Stimulated activated memory B cell treated with anti-CD40 and anti-IgM and Interleukin-4, amounts not matched to agents 10 μg/mL and 1 μg/mL and 100 μg/mL, for 72 hours (primary cell): Measurements from ENCODE around the gene C17orf75.
A peak's percentile ranks its signal among the peaks of the same experiment; 100 is the strongest.
"Not testable (repeated sequence)": the region's sequence is repeated elsewhere in the genome, so short reads cannot be mapped to it uniquely, and the experiment has no call there.

Experiments
- ATAC-seq: fragments of 150-1000 bp; cut with Tn5 transposase; 2 replicates; pipeline ENCODE4 v1.10.0; 2021
- H3K27ac Mint-ChIP-seq: one replicate; pipeline ENCODE4 v1.8.0; 2022; ENCODE audit warnings: mild to moderate bottlenecking, mixed read lengths
- H3K27me3 Mint-ChIP-seq: one replicate; pipeline ENCODE4 v1.8.0; 2022; ENCODE audit warnings: mixed read lengths
- H3K36me3 Mint-ChIP-seq: one replicate; pipeline ENCODE4 v1.8.0; 2022; ENCODE audit warnings: mixed read lengths
- H3K4me1 Mint-ChIP-seq: one replicate; pipeline ENCODE4 v1.8.0; 2022; ENCODE audit warnings: mixed read lengths
- H3K4me3 Mint-ChIP-seq: one replicate; pipeline ENCODE4 v1.8.0; 2022; ENCODE audit warnings: mild to moderate bottlenecking, moderate library complexity, mixed read lengths
- H3K9me3 Mint-ChIP-seq: one replicate; pipeline ENCODE4 v1.8.0; 2022; ENCODE audit warnings: mixed read lengths

The C17orf75 gene

DNA sequence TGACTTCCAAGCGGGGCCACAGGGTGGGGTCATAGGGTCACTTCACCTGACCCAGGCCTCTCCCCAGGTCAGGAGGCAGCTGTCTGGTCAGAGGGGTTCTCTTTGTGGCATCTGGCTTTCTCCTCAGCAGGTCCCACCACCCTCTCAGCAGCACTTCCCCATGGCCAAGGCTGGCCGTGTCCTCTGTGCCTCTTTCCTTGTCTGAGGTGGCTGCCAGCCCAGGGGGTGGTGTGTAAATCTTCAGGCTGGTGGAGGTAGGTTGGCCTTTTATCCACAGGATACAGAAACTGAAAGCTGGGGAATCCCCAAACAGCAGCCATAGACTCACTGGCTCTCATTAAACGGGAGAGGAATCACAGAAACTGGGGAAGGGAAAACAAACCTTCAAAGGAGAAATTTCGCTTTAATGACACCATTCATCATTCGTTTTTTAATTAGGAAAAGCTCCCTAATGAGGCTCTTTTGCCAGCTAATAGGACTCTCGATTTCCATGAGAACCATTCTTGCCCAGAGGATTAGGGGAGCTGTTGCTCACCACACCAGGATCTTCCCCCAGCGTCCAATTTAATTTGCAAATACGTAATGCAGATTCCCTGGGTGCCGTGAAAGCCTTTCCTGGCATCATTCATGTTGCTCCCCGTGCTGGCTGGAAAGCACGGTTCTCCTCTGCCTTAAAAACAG is 18.0 kb downstream of the C17orf75 start:
- no peak overlapping the region for H3K4me3 Mint-ChIP-seq
- H3K4me1 Mint-ChIP-seq, result peaks cover 33% of the 10 kb centered on the region
- H3K9me3 Mint-ChIP-seq, result no peaks in the 10 kb centered on the region
- peak; percentile 47 for ATAC-seq
- peak overlapping the region; percentile 54 for H3K27ac Mint-ChIP-seq
- H3K36me3 Mint-ChIP-seq, result no peaks in the 10 kb centered on the region
- no peaks in the 10 kb centered on the region for H3K27me3 Mint-ChIP-seq

DNA sequence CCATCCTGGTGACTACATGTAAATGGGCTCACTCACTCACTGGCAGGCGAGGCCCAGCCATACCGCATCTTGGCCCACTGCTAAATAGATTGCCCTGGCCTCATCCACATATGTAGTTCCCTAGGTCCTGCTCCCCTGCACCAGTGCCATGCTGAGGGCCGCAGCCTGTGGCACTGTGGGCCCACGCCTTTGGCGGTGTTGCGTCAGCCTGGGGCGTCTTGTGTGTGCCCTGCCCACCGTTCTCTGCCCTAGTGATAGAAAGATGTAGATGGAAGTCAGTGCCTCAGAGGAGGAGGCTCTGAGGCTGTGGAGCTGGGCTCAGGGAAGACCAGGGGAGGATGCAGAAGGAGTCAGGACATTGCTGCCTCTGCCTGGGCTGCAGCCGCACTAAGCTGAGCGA is 18.9 kb downstream of the C17orf75 start:
- Mint-ChIP-seq H3K4me3 (no peak overlapping the region), H3K36me3 (no peaks in the 10 kb centered on the region), H3K27ac (peak overlapping the region; percentile 54), H3K4me1 (peaks cover 31% of the 10 kb centered on the region), H3K9me3 (no peaks in the 10 kb centered on the region), H3K27me3 (no peaks in the 10 kb centered on the region)
- no peak for ATAC-seq

DNA sequence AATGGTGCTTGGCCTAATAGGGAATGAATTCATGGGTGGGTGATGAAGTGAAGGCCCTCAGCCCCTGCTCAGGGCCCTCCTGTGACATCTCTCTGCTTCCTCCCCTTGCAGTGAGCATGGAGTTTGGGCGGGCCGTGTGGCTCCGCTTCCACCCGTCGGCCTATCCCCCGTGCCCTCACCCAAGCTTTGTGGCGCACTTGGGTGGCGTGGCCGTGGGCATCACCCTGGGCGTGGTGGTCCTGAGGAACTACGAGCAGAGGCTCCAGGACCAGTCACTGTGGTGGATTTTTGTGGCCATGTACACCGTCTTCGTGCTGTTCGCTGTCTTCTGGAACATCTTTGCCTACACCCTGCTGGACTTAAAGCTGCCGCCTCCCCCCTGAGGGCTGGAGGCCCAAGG is 21.1 kb downstream of the C17orf75 start:
- Mint-ChIP-seq H3K27me3 (peaks cover 7% of the 10 kb centered on the region), H3K27ac (no peak overlapping the region), H3K9me3 (no peaks in the 10 kb centered on the region), H3K36me3 (no peaks in the 10 kb centered on the region), H3K4me3 (no peak overlapping the region), H3K4me1 (peaks cover 31% of the 10 kb centered on the region)
- ATAC-seq, result no peak

DNA sequence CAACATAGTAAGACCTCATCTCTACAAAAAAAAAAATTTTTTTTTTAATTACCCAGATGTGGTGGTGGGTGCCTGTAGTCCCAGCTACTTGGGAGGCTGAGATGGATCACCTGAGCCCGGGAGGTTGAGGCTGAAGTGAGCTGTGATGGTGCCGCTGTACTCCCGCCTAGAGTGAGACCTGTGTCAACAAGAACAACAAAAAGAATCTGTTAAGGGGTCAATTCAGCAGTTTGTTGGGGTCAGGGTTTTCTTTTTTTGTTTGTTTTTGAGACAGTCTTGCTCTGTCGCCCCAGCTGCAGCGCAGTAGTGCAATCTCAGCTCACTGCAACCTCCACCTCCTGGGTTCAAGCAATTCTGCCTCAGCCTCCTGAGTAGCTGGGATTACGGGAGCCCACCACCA is 21.9 kb downstream of the C17orf75 start:
- H3K9me3 Mint-ChIP-seq, H3K36me3 Mint-ChIP-seq, H3K27ac Mint-ChIP-seq, H3K4me3 Mint-ChIP-seq, ATAC-seq: not testable (repeated sequence)
- peaks cover 13% of the 10 kb centered on the region for H3K27me3 Mint-ChIP-seq
- peaks cover 31% of the 10 kb centered on the region for H3K4me1 Mint-ChIP-seq

DNA sequence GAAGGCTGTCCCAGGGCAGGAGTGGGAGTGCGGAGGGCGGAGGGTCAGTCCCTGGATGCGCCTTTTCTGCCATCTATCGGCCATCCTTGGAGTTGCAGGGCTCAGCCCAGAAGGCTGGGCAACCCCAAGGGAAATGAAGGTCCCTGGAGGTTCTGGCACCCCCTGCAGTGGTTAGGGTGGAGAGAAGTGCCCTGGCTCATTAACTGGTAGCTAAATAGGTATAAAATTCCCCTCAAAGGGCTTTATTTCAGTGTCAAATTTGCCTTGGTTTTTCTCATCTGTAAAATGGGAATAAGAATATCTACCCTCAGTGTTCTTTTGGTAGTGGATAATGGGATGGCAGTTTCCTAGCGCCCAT is 22.4 kb downstream of the C17orf75 start:
- ATAC-seq, result peak; percentile 95
- H3K36me3 Mint-ChIP-seq, result no peaks in the 10 kb centered on the region
- H3K4me3 Mint-ChIP-seq, result peak overlapping the region; percentile 79
- no peaks in the 10 kb centered on the region for H3K9me3 Mint-ChIP-seq
- H3K27ac Mint-ChIP-seq, result peak overlapping the region; percentile 64
- peaks cover 13% of the 10 kb centered on the region for H3K27me3 Mint-ChIP-seq
- H3K4me1 Mint-ChIP-seq, result peaks cover 31% of the 10 kb centered on the region

DNA sequence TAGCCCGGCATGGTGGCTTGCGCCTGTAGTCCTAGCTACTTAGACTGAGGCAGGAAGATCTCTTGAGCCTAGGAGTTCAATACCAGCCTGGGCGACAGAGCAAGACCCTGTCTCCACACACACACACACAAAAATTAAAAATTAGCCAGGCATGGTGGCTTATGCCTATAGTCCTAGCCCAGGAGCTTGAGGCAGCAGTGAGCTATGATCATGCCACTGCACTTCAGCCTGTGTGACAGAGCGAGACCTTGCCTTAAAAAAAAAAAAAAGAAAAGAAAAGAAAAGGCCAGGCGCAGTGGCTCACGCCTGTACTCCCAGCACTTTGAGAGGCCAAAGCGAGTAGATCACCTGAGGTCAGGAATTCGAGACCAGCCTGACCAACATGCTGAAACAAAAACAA is 23.9 kb downstream of the C17orf75 start:
- Mint-ChIP-seq H3K27me3 (peaks cover 13% of the 10 kb centered on the region), H3K36me3 (no peaks in the 10 kb centered on the region), H3K4me3 (no peak overlapping the region), H3K27ac (peak overlapping the region; percentile 64), H3K9me3 (no peaks in the 10 kb centered on the region), H3K4me1 (peaks cover 20% of the 10 kb centered on the region)
- no peak for ATAC-seq

DNA sequence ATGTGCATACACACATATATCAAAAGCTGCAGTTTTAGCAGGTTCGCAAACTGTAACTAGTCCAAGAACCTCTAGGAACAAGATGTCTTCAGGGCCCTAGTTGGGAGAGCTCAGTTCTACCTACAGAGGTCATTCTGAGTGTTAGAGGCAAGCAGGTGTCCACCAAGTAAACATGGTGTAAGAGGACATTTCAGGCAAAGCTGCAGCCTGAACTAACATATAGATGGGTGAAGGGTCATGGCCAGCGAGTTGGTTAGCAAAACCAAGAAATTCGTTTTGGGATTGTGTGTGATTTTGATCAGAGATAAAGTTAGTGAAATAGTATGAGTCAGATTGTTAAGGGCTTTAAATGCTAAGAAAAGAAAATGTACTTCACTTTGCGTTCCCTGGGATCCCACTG is 24.6 kb downstream of the C17orf75 start:
- peaks cover 13% of the 10 kb centered on the region for H3K27me3 Mint-ChIP-seq
- no peaks in the 10 kb centered on the region for H3K36me3 Mint-ChIP-seq
- H3K9me3 Mint-ChIP-seq, result no peaks in the 10 kb centered on the region
- no peak for ATAC-seq
- H3K4me1 Mint-ChIP-seq, result peaks cover 13% of the 10 kb centered on the region
- H3K4me3 Mint-ChIP-seq, result no peak overlapping the region
- H3K27ac Mint-ChIP-seq, result no peak overlapping the region

DNA sequence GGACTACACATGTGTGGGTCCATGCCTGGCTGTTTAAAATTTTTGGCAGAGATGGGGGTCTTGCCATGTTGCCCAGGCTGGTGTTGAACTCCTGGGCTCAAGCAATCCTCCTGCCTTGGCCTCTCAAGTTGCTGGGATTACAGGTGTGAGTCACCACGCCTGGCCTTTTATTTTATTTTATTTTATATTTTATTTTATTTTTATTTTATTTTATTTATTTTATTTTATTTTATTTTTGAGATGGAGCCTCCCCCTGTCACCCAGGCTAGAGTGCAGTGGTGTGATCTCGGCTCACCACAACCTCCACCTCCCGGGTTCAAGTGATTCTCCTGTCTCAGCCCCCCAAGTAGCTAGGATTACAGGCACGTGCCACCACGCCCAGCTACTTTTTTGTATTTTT is 25.3 kb downstream of the C17orf75 start:
- peaks cover 13% of the 10 kb centered on the region for H3K27me3 Mint-ChIP-seq
- not testable (repeated sequence) for H3K9me3 Mint-ChIP-seq, ATAC-seq, H3K27ac Mint-ChIP-seq, H3K36me3 Mint-ChIP-seq, H3K4me3 Mint-ChIP-seq
- H3K4me1 Mint-ChIP-seq, result peaks cover 13% of the 10 kb centered on the region

DNA sequence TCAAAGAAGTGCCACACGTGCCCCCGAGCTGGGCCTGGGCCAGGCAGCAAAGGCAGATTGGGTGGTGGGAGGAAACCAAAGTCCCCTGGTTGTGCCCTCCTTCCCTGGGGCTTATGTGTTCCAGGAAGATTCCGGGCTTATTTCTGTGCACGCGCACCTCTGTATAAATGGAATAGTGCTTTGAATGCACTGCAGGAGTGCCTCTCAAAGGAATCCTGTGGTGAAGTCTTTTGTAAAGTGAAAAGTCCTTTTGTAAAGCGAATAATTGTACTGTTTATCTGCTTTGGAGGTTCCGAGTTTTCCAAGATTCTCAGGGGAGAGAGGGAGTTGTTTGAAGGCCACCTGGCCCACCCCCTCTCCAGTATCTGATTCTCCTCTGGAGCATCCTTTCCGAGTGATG is 26.8 kb downstream of the C17orf75 start:
- no peaks in the 10 kb centered on the region for H3K9me3 Mint-ChIP-seq
- peaks cover 13% of the 10 kb centered on the region for H3K27me3 Mint-ChIP-seq
- H3K4me3 Mint-ChIP-seq, result no peak overlapping the region
- peaks cover 13% of the 10 kb centered on the region for H3K4me1 Mint-ChIP-seq
- H3K36me3 Mint-ChIP-seq, result no peaks in the 10 kb centered on the region
- ATAC-seq, result no peak
- no peak overlapping the region for H3K27ac Mint-ChIP-seq

DNA sequence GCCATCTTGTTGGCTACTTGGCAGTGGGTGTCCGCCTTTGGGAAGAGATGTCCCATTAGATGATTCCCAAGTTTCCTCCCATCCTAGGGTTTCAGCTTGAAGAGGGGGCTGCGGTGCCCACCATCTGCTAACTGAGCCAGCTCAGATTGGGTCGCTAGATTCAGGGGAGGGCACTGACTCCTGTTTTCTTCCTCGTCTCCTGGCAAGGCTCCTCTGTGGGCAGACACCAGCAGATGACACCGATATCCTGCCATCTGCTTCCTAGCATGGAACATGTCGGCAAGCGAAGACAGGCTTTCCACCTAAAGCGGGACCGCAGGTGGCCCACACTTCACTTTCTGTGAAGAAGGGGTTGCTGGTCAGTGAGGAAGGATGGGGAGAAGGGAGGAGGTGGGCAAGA is 27.3 kb downstream of the C17orf75 start:
- Mint-ChIP-seq H3K27ac (no peak overlapping the region), H3K9me3 (no peaks in the 10 kb centered on the region), H3K4me3 (no peak overlapping the region), H3K36me3 (no peaks in the 10 kb centered on the region), H3K27me3 (peaks cover 13% of the 10 kb centered on the region), H3K4me1 (peaks cover 11% of the 10 kb centered on the region)
- ATAC-seq, result no peak

DNA sequence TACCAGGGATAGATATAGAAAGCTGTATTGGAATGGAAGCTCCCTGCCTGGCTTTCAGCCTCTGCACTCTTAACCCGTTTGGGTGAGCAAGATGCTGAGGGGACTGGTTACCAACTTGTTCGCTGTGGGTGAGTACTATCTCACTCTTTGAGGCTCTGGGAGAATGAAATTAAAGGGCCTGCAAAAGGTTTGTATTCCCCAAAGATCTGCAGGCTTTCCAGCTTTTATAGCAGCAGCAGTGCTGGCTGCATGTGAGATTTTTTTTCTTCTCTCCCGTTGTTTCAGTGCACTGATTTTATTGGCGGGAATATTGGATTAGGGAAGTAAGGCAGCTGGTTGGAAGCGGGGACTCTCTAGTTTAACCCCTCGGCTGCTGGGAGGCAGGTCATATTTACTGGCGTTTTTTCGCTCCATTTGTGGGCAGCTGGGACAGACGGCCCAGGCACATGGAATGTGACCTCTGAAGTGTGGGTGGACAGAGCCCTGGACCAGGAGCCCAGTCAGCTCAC is 30.9 kb downstream of the C17orf75 start:
- no peaks in the 10 kb centered on the region for H3K4me1 Mint-ChIP-seq
- no peaks in the 10 kb centered on the region for H3K9me3 Mint-ChIP-seq

DNA sequence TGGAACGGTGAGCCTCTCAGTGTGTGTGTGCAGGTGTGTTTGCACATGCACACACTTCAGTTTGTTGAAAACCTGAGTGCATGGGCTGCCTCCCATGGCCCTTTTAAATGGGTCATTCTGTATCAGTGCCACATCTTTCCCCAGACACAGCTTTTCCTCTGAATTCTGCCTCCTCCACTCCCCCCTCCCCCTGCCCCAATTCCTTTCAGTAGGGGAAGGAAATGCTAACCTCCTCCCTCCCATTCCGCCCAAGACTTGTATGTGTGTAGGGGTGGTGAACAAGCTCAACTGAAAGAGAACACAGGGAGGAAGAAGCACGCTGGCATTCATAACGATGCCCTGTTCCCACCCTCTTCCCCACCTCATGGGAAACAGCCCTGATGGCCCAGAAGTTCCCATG is 34.3 kb downstream of the C17orf75 start:
- no peak for ATAC-seq

More for the DNA sequence above, 30.9 kb downstream of the C17orf75 start:
- Mint-ChIP-seq H3K27me3 (peaks cover 16% of the 10 kb centered on the region), H3K4me3 (no peak overlapping the region), H3K36me3 (no peaks in the 10 kb centered on the region), H3K27ac (no peak overlapping the region)
- no peak for ATAC-seq

DNA sequence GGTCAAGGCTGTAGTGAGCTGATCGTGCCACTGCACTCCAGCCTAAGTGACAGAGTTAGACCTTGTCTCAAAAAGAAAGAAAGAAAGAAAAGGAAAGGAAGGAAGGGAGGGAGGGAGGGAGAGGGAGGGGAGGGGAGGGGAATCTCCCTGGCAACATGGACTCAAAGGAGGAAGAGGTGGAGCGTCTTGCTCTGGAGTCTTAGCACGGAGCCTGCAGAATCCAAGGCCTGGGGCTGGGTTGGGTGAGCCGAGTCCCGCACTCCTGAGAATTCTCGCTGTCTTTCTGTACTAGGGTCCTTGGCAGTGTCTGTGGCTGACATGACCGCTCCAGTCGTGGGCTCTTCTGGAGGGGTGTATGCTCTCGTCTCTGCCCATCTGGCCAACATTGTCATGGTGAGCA is 36.9 kb downstream of the C17orf75 start:
- Mint-ChIP-seq H3K4me1 (no peaks in the 10 kb centered on the region), H3K27me3 (peaks cover 21% of the 10 kb centered on the region), H3K36me3 (no peaks in the 10 kb centered on the region), H3K27ac (no peak overlapping the region), H3K9me3 (no peaks in the 10 kb centered on the region), H3K4me3 (no peak overlapping the region)
- ATAC-seq, result no peak

More for the DNA sequence above, 34.3 kb downstream of the C17orf75 start:
- Mint-ChIP-seq H3K4me1 (no peaks in the 10 kb centered on the region), H3K9me3 (no peaks in the 10 kb centered on the region), H3K27ac (no peak overlapping the region), H3K4me3 (no peak overlapping the region), H3K36me3 (no peaks in the 10 kb centered on the region), H3K27me3 (peaks cover 21% of the 10 kb centered on the region)

DNA sequence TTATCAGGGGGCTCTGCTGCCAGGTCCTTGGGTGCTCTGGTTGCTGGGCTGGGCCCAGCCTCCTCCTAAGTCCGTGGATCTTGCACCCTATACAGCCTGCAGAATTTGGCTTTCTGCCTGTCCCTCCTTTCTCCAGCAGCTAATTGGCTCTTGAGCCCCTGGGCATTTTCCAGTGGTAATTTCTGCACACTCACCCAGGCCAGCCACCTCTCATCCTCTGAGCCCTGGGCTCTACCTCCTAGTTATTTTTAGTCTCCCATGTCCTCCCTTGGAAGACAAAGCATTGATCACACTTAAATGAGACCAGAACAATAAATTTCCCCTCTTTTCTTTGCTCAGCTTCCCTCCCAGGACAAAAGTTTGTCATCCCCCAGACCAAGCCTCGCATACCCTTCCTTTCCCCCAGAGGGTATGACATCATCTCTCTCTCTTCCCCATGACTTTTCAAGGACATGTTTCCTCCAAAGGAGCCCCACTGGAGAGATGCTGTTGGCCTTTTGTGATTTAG is 38.1 kb downstream of the C17orf75 start:
- Mint-ChIP-seq H3K4me1 (no peaks in the 10 kb centered on the region), H3K9me3 (no peaks in the 10 kb centered on the region), H3K27ac (no peak overlapping the region), H3K4me3 (no peak overlapping the region), H3K27me3 (peaks cover 21% of the 10 kb centered on the region), H3K36me3 (no peaks in the 10 kb centered on the region)
- ATAC-seq, result no peak

DNA sequence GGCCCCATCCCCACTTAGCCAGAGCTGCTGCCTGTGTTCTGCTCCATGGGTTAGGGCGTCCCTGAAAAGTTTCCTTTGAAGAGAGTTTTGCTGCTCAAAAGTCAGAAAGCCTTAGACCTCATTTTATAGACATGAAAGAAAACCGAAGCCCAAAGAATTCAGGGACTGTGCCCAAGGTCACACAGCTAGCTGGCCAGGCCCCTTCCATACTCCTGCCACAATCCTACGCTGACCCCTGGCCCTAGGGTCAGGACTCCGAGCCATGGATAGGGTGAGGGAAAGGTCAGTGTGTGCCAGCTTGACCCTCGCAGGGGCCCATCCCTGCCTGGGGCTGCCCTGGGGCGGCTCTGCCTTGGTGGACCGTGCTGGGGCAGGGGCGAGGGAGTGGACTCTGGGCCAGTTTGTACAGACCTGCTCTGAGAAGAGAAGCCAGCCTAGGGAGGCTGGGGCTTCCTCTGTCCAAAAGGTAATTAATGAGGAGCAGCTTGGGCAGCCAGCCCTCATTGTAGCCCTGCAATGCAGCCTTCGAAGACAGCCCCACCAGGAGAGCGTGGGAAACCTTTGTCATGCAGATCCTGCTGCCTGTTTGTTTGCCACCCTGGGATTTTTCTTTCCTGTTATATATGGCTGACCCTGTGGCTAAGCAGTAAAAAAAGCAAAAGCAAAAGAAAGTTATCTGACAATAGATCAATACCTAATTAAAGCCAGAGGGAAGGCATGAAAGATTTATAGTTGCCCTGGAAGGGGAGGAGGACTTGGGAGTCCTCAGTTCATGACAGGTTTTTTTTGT is 38.9 kb downstream of the C17orf75 start:
- Mint-ChIP-seq H3K4me3 (no peak overlapping the region), H3K36me3 (no peaks in the 10 kb centered on the region), H3K27ac (no peak overlapping the region), H3K4me1 (no peaks in the 10 kb centered on the region), H3K9me3 (no peaks in the 10 kb centered on the region), H3K27me3 (peaks cover 14% of the 10 kb centered on the region)
- ATAC-seq, result peak; percentile 22

DNA sequence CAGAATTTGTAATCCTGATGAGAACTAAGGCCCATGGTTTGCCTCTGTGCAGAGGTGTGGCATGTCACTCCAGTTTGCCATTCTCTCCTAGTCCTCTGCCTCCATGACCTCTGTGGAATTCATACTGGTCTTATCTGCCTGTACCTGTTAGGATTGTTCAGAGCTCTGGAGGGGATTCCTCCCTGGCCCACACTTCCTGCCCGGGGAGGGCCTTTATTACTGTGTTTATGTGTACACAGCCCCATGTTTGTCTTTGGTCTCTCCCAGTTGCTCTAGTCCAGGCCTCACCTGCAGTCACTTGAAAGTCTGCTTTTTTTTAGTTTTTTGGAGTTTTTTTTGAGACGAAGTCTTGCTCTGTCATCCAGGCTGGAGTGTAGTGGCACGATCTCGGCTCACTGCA is 39.9 kb downstream of the C17orf75 start:
- Mint-ChIP-seq H3K4me3 (no peak overlapping the region), H3K36me3 (no peaks in the 10 kb centered on the region), H3K27ac (no peak overlapping the region), H3K4me1 (no peaks in the 10 kb centered on the region), H3K9me3 (no peaks in the 10 kb centered on the region), H3K27me3 (peaks cover 13% of the 10 kb centered on the region)
- ATAC-seq, result no peak
